H9 (cell line): Measurements from ENCODE around the gene ZMYND8. TPM values are rescaled to one million over a fixed set of nuclear protein-coding genes. Genes with fewer than 3 reads are reported as not detected.
A peak's percentile ranks its signal among the peaks of the same experiment; 100 is the strongest.

Experiments
- DNase-seq: peaks from one replicate; pipeline ENCODE4 v3.0.0-alpha.2; 2017
- H2AFZ ChIP-seq: one replicate; pipeline ENCODE4 v1.6.1; 2013; ENCODE audit warnings: mild to moderate bottlenecking, low read length, control low read depth, moderate library complexity
- H2AK5ac ChIP-seq: 2 replicates; pipeline ENCODE4 v1.6.1; 2013; ENCODE audit warnings: low read length, control low read depth, mixed read lengths; ENCODE audit not compliant: insufficient read length
- H2BK120ac ChIP-seq: one replicate; pipeline ENCODE4 v1.6.1; 2013; ENCODE audit warnings: low read depth, mild to moderate bottlenecking, low read length, control low read depth, inconsistent platforms; ENCODE audit not compliant: poor library complexity, severe bottlenecking
- H2BK12ac ChIP-seq: 2 replicates; pipeline ENCODE4 v1.6.1; 2013; ENCODE audit warnings: low read length, control low read depth, mixed read lengths, low read depth; ENCODE audit not compliant: insufficient read length
- H2BK15ac ChIP-seq: 2 replicates; pipeline ENCODE4 v1.6.1; 2013; ENCODE audit warnings: low read depth, low read length, control low read depth
- H2BK20ac ChIP-seq: one replicate; pipeline ENCODE4 v1.6.1; 2013; ENCODE audit warnings: low read depth, mild to moderate bottlenecking, low read length, control low read depth, inconsistent platforms; ENCODE audit not compliant: poor library complexity, severe bottlenecking
- H2BK5ac ChIP-seq: 2 replicates; pipeline ENCODE4 v1.6.1; 2013; ENCODE audit warnings: low read length, control low read depth, mixed read lengths; ENCODE audit not compliant: insufficient read length
- H3K14ac ChIP-seq: 2 replicates; pipeline ENCODE4 v1.6.1; 2013; ENCODE audit warnings: low read length, control low read depth; ENCODE audit not compliant: insufficient read depth
- H3K18ac ChIP-seq: 2 replicates; pipeline ENCODE4 v1.6.1; 2013; ENCODE audit warnings: low read depth, mild to moderate bottlenecking, mixed read lengths, low read length, control low read depth; ENCODE audit not compliant: insufficient read length
- H3K23ac ChIP-seq: 2 replicates; pipeline ENCODE4 v1.6.1; 2013; ENCODE audit warnings: low read length, control low read depth, mixed read lengths, low read depth; ENCODE audit not compliant: insufficient read length
- H3K23me2 ChIP-seq: 2 replicates; pipeline ENCODE4 v1.6.1; 2013; ENCODE audit warnings: low read depth, mild to moderate bottlenecking, mixed read lengths, low read length, control low read depth; ENCODE audit not compliant: insufficient read length, poor library complexity, severe bottlenecking
- H3K27ac ChIP-seq: 2 replicates; pipeline ENCODE4 v1.5.1; 2013; ENCODE audit warnings: low read length, control low read depth, mixed read lengths, low read depth; ENCODE audit not compliant: insufficient read length
- H3K27me3 ChIP-seq: 2 replicates; pipeline ENCODE4 v1.6.1; 2013; ENCODE audit warnings: low read length, control low read depth, inconsistent platforms; ENCODE audit not compliant: insufficient read depth
- H3K4ac ChIP-seq: 2 replicates; pipeline ENCODE4 v1.6.1; 2013; ENCODE audit warnings: low read depth, mild to moderate bottlenecking, control low read depth, inconsistent platforms, low read length, moderate library complexity
- H3K4me1 ChIP-seq: 2 replicates; pipeline ENCODE4 v1.6.1; 2013; ENCODE audit warnings: low read length, control low read depth, inconsistent platforms; ENCODE audit not compliant: insufficient read depth
- H3K4me2 ChIP-seq: 2 replicates; pipeline ENCODE4 v1.6.1; 2013; ENCODE audit warnings: low read length, control low read depth, mixed read lengths; ENCODE audit not compliant: insufficient read length, insufficient read depth
- H3K56ac ChIP-seq: 2 replicates; pipeline ENCODE4 v1.6.1; 2013; ENCODE audit warnings: low read depth, mild to moderate bottlenecking, mixed read lengths, low read length, control low read depth; ENCODE audit not compliant: insufficient read length
- H3K79me1 ChIP-seq: 2 replicates; pipeline ENCODE4 v1.6.1; 2013; ENCODE audit warnings: low read depth, mild to moderate bottlenecking, moderate library complexity, low read length, control low read depth, inconsistent platforms; ENCODE audit not compliant: insufficient read depth, poor library complexity, severe bottlenecking
- H3K79me2 ChIP-seq: 2 replicates; pipeline ENCODE4 v1.6.1; 2013; ENCODE audit warnings: low read length, control low read depth, inconsistent platforms; ENCODE audit not compliant: insufficient read depth
- H3K9ac ChIP-seq: 2 replicates; pipeline ENCODE4 v1.6.1; 2013; ENCODE audit warnings: low read length, control low read depth, mixed read lengths; ENCODE audit not compliant: insufficient read length; ENCODE audit errors: extremely low read depth
- H3K9me3 ChIP-seq: one replicate; pipeline ENCODE4 v1.6.1; 2013; ENCODE audit warnings: low read depth, low read length, inconsistent platforms; ENCODE audit not compliant: control insufficient read depth
- H3T11ph ChIP-seq: one replicate; pipeline ENCODE4 v1.6.1; 2013; ENCODE audit warnings: mild to moderate bottlenecking, low read length, control low read depth, inconsistent platforms
- H4K20me1 ChIP-seq: one replicate; pipeline ENCODE4 v1.6.1; 2013; ENCODE audit not compliant: control insufficient read depth, insufficient read length, insufficient read depth
- H4K5ac ChIP-seq: 2 replicates; pipeline ENCODE4 v1.6.1; 2013; ENCODE audit warnings: low read depth, mild to moderate bottlenecking, mixed read lengths, low read length, control low read depth; ENCODE audit not compliant: insufficient read length
- H4K8ac ChIP-seq: replicated peaks from 2 replicates; pipeline ENCODE4 v1.6.1; 2013; ENCODE audit warnings: low read length, control low read depth, mixed read lengths, low read depth; ENCODE audit not compliant: insufficient read length
- H4K91ac ChIP-seq: 2 replicates; pipeline ENCODE4 v1.6.1; 2013; ENCODE audit warnings: low read depth, mild to moderate bottlenecking, moderate library complexity, mixed read lengths, low read length, control low read depth; ENCODE audit not compliant: insufficient read length
- H3K27ac Mint-ChIP-seq, 3 experiments: 2 replicates in 2 of 3; 3 replicates in 1 of 3; pipeline ENCODE4 v1.8.0; 2020 to 2021; ENCODE audit warnings: mixed read lengths in 3 of 3, mild to moderate bottlenecking in 1 of 3, moderate library complexity in 1 of 3
- H3K27me3 Mint-ChIP-seq: 2 replicates; pipeline ENCODE4 v1.8.0; 2021; ENCODE audit warnings: low read depth, mild to moderate bottlenecking, moderate library complexity, mixed read lengths
- H3K36me3 Mint-ChIP-seq, 3 experiments: 2 replicates in 2 of 3; 3 replicates in 1 of 3; pipeline ENCODE4 v1.8.0; 2020 to 2021; ENCODE audit warnings: low read depth in 3 of 3, mixed read lengths in 3 of 3; ENCODE audit not compliant: insufficient read depth in 1 of 3
- H3K4me1 Mint-ChIP-seq, 2 experiments: 2 replicates each; pipeline ENCODE4 v1.8.0; 2020; ENCODE audit warnings: mixed read lengths in 2 of 2
- H3K4me3 Mint-ChIP-seq, 2 experiments: 2 replicates in 1 of 2; 3 replicates in 1 of 2; pipeline ENCODE4 v1.8.0; 2020 to 2021; ENCODE audit warnings: mild to moderate bottlenecking in 2 of 2, mixed read lengths in 2 of 2, moderate library complexity in 1 of 2
- H3K9me3 Mint-ChIP-seq, 2 experiments: 2 replicates in 1 of 2; 3 replicates in 1 of 2; pipeline ENCODE4 v1.8.0; 2020; ENCODE audit warnings: mild to moderate bottlenecking in 2 of 2, mixed read lengths in 2 of 2, moderate library complexity in 1 of 2
- CTCF ChIP-seq: fragments of 200-600 bp; sonication (generic); conservative IDR thresholded peaks from 3 replicates; pipeline ENCODE4 v1.8.0; 2021; ENCODE audit warnings: antibody characterized with exemption, mild to moderate bottlenecking
- WGBS: extraction: QIAGEN DNeasy Blood & Tissue Kit; methylation state at CpG from one replicate; pipeline ENCODE4 v1.1.7; 2013; ENCODE audit warnings: missing lambda C conversion rate, low lambda C conversion rate, mixed read lengths; ENCODE audit not compliant: insufficient read length; ENCODE audit errors: extremely low coverage; 5-methylcytosine and 5-hydroxymethylcytosine counted together
- total RNA-seq: library from RNA; stranded (reverse); gene quantifications from 2 replicates; pipeline ENCODE4 v1.2.1, GENCODE V29; 2021

Gene ZMYND8
- total RNA-seq, 1 experiment from 2014 or later, result 158 TPM

- Histone ChIP-seq H3K14ac (no peak overlapping the region), H2BK20ac (no peak overlapping the region), H2AK5ac (no peak overlapping the region), H3K79me2 (no peaks in the 10 kb centered on the region), H3T11ph (no peak overlapping the region), H3K18ac (no peak overlapping the region), H3K4me2 (no peak overlapping the region), H4K20me1 (no peaks in the 10 kb centered on the region), H4K8ac (no peak overlapping the region), H2BK5ac (no peak overlapping the region), H3K56ac (no peak overlapping the region), H4K5ac (no peak overlapping the region), H3K4me1 (no peaks in the 10 kb centered on the region), H3K9ac (no peak overlapping the region), H3K27me3 (no peaks in the 10 kb centered on the region), H2BK15ac (no peak overlapping the region), H2BK12ac (no peak overlapping the region), H3K9me3 (no peaks in the 10 kb centered on the region), H2BK120ac (no peak overlapping the region), H3K23me2 (no peaks in the 10 kb centered on the region), H4K91ac (no peak overlapping the region), H2AFZ (no peak overlapping the region), H3K4ac (no peak overlapping the region), H3K23ac (no peak overlapping the region), H3K79me1 (no peaks in the 10 kb centered on the region), H3K27ac (no peak overlapping the region)
- peak; percentile 32 for DNase-seq
- Mint-ChIP-seq H3K36me3 (no peaks in the 10 kb centered on the region), H3K9me3 (0 out of 5 replicates have a peak, but pooled peaks cover 0 to 3% of the 10 kb centered on the region in 2 experiments), H3K4me3 (no peak overlapping the region), H3K27me3 (no peaks in the 10 kb centered on the region), H3K27ac (no peak overlapping the region), H3K4me1 (no peaks in the 10 kb centered on the region)
- no CpG with 5 or more reads among the region's 5 CpGs for WGBS
- TF ChIP-seq CTCF, result no peak
Measured at GRCh38 chr20:47400685-47401084, 44.2 kb upstream of the ZMYND8 start.
